ENCODE results near the gene KCNE1.
"Not testable (repeated sequence)": the region's sequence is repeated elsewhere in the genome, so short reads cannot be mapped to it uniquely, and the experiment has no call there.

KCNE1 gene

DNA sequence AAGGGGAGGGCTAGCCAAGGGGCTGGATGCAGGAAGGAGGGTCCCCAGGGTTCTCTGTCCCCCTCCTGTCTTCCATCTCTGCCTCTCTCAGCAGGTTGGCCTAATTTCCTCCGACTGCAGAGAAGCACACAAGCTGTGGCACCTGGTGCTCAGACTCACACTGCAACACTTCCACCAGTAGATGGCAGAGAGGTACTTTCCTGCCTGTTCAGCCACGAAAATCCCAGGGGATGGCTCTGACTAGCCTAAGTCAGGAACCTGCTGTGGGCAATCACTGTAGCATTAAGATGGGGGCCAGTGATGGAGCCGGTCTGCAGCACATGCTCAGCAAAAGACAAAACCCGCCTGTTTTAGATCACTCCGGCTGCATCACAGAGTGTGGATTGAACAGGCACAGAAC, 82.3 kb downstream of the KCNE1 start:
- H3K36me3 ChIP-seq (ENCODE audit: control insufficient read depth, insufficient read depth, low read length); H4K8ac ChIP-seq (ENCODE audit: low read depth, low read length); H3K9ac ChIP-seq (ENCODE audit: low read length); H3K4me3 ChIP-seq (ENCODE audit: low read length); H3K27me3 ChIP-seq (ENCODE audit: insufficient read depth, low read length, poor library complexity); H4K5ac ChIP-seq (ENCODE audit: low read length); H3K23ac ChIP-seq (ENCODE audit: low read length); H2BK5ac ChIP-seq (ENCODE audit: low read length); H3K18ac ChIP-seq (ENCODE audit: low read length); H3K27ac ChIP-seq (ENCODE audit: low read depth, low read length); H2BK120ac ChIP-seq (ENCODE audit: low read depth, low read length); H3K79me1 ChIP-seq (ENCODE audit: low read length); H3K4ac ChIP-seq (ENCODE audit: low read depth, low read length); H3K79me2 ChIP-seq (ENCODE audit: control insufficient read depth, insufficient read depth, low read length); DNase-seq; H3K4me2 ChIP-seq (ENCODE audit: low read length); H3K4me1 ChIP-seq (ENCODE audit: control insufficient read depth, low read depth, low read length); H2AK5ac ChIP-seq (ENCODE audit: low read length); H2BK15ac ChIP-seq (replicated peaks; ENCODE audit: low read depth); H3K56ac ChIP-seq (ENCODE audit: low read length): not testable (repeated sequence)
- WGBS (ENCODE audit: extremely low coverage, insufficient coverage, low lambda C conversion rate) = no CpG with 5 or more reads among the region's 5 CpGs

DNA sequence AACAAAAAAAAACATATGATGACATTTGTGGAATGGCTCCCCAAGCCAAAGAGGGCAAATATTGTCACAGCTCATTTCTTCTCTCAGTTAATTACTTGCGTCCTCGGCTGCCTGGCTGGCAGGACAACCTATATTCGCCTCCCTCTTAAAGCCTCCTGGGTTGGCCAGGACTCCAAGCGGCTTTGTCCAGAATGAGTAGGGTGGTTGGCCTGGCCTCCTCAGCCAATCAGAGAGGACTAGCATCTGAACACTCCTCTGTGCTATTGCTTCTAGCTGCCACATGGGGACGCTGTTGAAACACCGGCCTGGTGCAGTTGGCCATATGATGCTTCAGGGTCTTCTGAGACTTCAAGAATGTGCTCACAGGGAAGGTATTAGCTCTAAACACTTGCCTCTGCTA, 83.6 kb downstream of the KCNE1 start:
- WGBS (ENCODE audit: extremely low coverage, insufficient coverage, low lambda C conversion rate) = no CpG with 5 or more reads among the region's 6 CpGs

DNA sequence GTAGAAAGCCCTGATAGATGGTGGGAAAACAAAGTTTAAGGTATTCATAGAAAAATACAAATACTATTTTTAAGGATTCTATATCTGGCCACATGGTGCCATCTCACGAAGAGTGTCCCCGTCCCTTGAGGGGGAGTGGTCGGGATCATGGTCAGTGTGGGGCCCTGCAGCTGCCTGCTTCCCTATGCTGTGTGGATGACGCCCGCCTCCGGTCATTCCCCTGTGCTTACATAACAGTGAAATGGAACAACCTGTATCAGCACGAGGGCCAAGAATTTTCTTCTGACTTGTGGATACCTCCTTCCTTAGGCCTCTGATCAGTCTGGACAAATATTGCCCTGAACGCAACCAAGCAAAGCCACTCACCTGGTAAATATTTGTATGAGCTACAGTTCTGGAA, 84.7 kb downstream of the KCNE1 start:
- H3K36me3 ChIP-seq (ENCODE audit: control insufficient read depth, insufficient read depth, low read length); H4K5ac ChIP-seq (ENCODE audit: low read length); H2AK5ac ChIP-seq (ENCODE audit: low read length); H3K4me1 ChIP-seq (ENCODE audit: control insufficient read depth, low read depth, low read length); H3K4me3 ChIP-seq (ENCODE audit: low read length); H3K23ac ChIP-seq (ENCODE audit: low read length); H3K79me2 ChIP-seq (ENCODE audit: control insufficient read depth, insufficient read depth, low read length); H3K79me1 ChIP-seq (ENCODE audit: low read length); H2BK15ac ChIP-seq (replicated peaks; ENCODE audit: low read depth); H3K9ac ChIP-seq (ENCODE audit: low read length); H2BK120ac ChIP-seq (ENCODE audit: low read depth, low read length); H3K56ac ChIP-seq (ENCODE audit: low read length); H3K18ac ChIP-seq (ENCODE audit: low read length); H3K4me2 ChIP-seq (ENCODE audit: low read length); H3K27me3 ChIP-seq (ENCODE audit: insufficient read depth, low read length, poor library complexity); H3K27ac ChIP-seq (ENCODE audit: low read depth, low read length); DNase-seq; H2BK5ac ChIP-seq (ENCODE audit: low read length); H3K4ac ChIP-seq (ENCODE audit: low read depth, low read length); H4K8ac ChIP-seq (ENCODE audit: low read depth, low read length): not testable (repeated sequence)
- no CpG with 5 or more reads among the region's 8 CpGs for WGBS (ENCODE audit: extremely low coverage, insufficient coverage, low lambda C conversion rate)

More for the DNA sequence above, 83.6 kb downstream of the KCNE1 start:
- H2BK5ac ChIP-seq (ENCODE audit: low read length); H2AK5ac ChIP-seq (ENCODE audit: low read length); H2BK120ac ChIP-seq (ENCODE audit: low read depth, low read length); H3K23ac ChIP-seq (ENCODE audit: low read length); H2BK15ac ChIP-seq (replicated peaks; ENCODE audit: low read depth); H3K56ac ChIP-seq (ENCODE audit: low read length); H4K5ac ChIP-seq (ENCODE audit: low read length); H3K4ac ChIP-seq (ENCODE audit: low read depth, low read length); H3K4me3 ChIP-seq (ENCODE audit: low read length); H3K27me3 ChIP-seq (ENCODE audit: insufficient read depth, low read length, poor library complexity); H3K79me2 ChIP-seq (ENCODE audit: control insufficient read depth, insufficient read depth, low read length); H4K8ac ChIP-seq (ENCODE audit: low read depth, low read length); H3K4me2 ChIP-seq (ENCODE audit: low read length); H3K9ac ChIP-seq (ENCODE audit: low read length); DNase-seq; H3K4me1 ChIP-seq (ENCODE audit: control insufficient read depth, low read depth, low read length); H3K79me1 ChIP-seq (ENCODE audit: low read length); H3K27ac ChIP-seq (ENCODE audit: low read depth, low read length); H3K18ac ChIP-seq (ENCODE audit: low read length); H3K36me3 ChIP-seq (ENCODE audit: control insufficient read depth, insufficient read depth, low read length): not testable (repeated sequence)

DNA sequence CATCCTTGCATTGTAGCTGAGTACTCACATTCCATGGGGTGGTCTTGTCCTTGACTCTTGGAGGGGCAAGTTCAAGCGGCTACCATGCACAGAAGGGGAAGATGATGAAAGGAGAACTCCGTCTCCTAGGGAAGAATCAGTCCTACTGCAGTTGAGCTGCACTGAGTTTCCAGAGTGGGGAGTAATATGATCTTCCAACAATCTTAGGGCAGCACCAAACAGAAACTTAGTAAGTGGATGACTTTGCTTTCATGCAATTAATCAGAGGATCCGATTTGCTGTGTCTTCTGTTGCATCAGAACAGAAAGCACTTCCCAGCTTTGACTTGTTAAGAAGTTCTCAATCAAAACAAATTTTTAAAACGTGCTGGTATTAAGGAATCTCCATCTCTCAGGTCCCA, 88.2 kb downstream of the KCNE1 start, which contains the start of gene SMIM34:
TSS of gene SMIM34 (minus strand) at position 147 of the 400 bp plus-strand sequence. CDS start at position 35, 112 bp downstream.
- H3K36me3 ChIP-seq (ENCODE audit: control insufficient read depth, insufficient read depth, low read length); DNase-seq; H2BK120ac ChIP-seq (ENCODE audit: low read depth, low read length): not testable (repeated sequence)

DNA sequence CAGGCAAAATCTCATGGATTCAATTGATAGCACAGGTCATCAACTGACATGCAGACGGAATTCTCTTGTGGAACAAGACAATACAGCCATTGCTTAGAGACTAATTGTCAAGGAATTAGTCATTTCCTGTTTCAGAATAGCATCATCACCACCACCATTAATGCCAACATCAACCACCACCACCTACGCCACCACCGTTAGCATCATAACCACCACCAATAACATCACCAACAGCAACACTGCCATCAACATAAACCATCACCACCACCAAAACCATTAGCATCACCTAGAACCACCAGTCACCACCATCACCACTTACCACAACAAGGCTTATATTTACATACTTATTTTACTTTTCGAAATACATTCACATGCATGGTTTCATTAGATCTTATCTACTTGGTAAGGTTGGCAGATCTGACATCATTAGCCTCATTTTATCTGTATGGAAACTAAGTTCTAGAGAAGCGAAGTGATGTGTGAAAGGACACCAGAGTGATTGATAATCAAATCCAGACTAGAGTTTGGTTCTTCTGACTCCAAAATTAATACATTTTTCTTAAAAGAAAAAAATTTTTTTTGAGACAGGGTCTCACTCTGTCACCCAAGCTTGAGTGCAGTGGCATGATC, 94.4 kb downstream of the KCNE1 start:
- not testable (repeated sequence) for H3K4ac ChIP-seq (ENCODE audit: low read depth, low read length); H3K18ac ChIP-seq (ENCODE audit: low read length); H3K27me3 ChIP-seq (ENCODE audit: insufficient read depth, low read length, poor library complexity); H3K36me3 ChIP-seq (ENCODE audit: control insufficient read depth, insufficient read depth, low read length); H2BK15ac ChIP-seq (replicated peaks; ENCODE audit: low read depth); H3K9ac ChIP-seq (ENCODE audit: low read length); H3K79me2 ChIP-seq (ENCODE audit: control insufficient read depth, insufficient read depth, low read length); H3K27ac ChIP-seq (ENCODE audit: low read depth, low read length); H2AK5ac ChIP-seq (ENCODE audit: low read length); DNase-seq; H4K5ac ChIP-seq (ENCODE audit: low read length); H3K4me1 ChIP-seq (ENCODE audit: control insufficient read depth, low read depth, low read length); H2BK5ac ChIP-seq (ENCODE audit: low read length); H3K4me3 ChIP-seq (ENCODE audit: low read length); H3K4me2 ChIP-seq (ENCODE audit: low read length); H3K79me1 ChIP-seq (ENCODE audit: low read length); H3K56ac ChIP-seq (ENCODE audit: low read length); H4K8ac ChIP-seq (ENCODE audit: low read depth, low read length); H3K23ac ChIP-seq (ENCODE audit: low read length); H2BK120ac ChIP-seq (ENCODE audit: low read depth, low read length)
- no CpG with 5 or more reads among the region's 5 CpGs for WGBS (ENCODE audit: extremely low coverage, insufficient coverage, low lambda C conversion rate)

More for the DNA sequence above, 88.2 kb downstream of the KCNE1 start, which contains the start of gene SMIM34:
- H2BK5ac ChIP-seq (ENCODE audit: low read length); H4K5ac ChIP-seq (ENCODE audit: low read length); H4K8ac ChIP-seq (ENCODE audit: low read depth, low read length); H3K9ac ChIP-seq (ENCODE audit: low read length); H3K4ac ChIP-seq (ENCODE audit: low read depth, low read length); H3K4me1 ChIP-seq (ENCODE audit: control insufficient read depth, low read depth, low read length); H3K4me3 ChIP-seq (ENCODE audit: low read length); H3K18ac ChIP-seq (ENCODE audit: low read length); H2AK5ac ChIP-seq (ENCODE audit: low read length); H3K23ac ChIP-seq (ENCODE audit: low read length); H3K56ac ChIP-seq (ENCODE audit: low read length); H3K4me2 ChIP-seq (ENCODE audit: low read length); H3K27ac ChIP-seq (ENCODE audit: low read depth, low read length); H3K79me1 ChIP-seq (ENCODE audit: low read length); H3K27me3 ChIP-seq (ENCODE audit: insufficient read depth, low read length, poor library complexity); H3K79me2 ChIP-seq (ENCODE audit: control insufficient read depth, insufficient read depth, low read length); H2BK15ac ChIP-seq (replicated peaks; ENCODE audit: low read depth): not testable (repeated sequence)
- WGBS (ENCODE audit: extremely low coverage, insufficient coverage, low lambda C conversion rate) = no CpG with 5 or more reads among the region's 4 CpGs

DNA sequence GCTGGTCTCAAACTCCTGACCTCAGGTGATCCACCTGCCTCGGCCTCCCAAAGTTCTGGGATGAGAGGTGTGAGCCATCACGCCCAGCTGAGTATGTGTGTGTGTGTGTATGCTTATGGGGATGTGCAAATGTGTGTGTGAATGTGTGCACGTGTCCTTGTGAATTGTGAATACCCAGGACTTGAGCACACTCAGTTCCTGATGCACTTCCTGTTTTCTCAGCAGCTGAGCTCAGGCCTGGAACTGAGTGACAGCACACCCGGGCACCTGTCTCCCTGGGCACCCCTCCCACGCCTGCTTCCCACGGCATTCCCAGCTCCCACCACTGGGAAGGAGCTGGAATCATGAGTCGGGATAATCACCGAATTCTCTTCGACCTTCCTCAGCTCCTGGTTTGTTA, 104.7 kb downstream of the KCNE1 start:
- not testable (repeated sequence) for DNase-seq; H2BK15ac ChIP-seq (replicated peaks; ENCODE audit: low read depth); H4K5ac ChIP-seq (ENCODE audit: low read length); H3K4me1 ChIP-seq (ENCODE audit: control insufficient read depth, low read depth, low read length); H2AK5ac ChIP-seq (ENCODE audit: low read length); H3K79me2 ChIP-seq (ENCODE audit: control insufficient read depth, insufficient read depth, low read length); H3K27me3 ChIP-seq (ENCODE audit: insufficient read depth, low read length, poor library complexity); H3K9ac ChIP-seq (ENCODE audit: low read length); H3K56ac ChIP-seq (ENCODE audit: low read length); H3K36me3 ChIP-seq (ENCODE audit: control insufficient read depth, insufficient read depth, low read length); H3K23ac ChIP-seq (ENCODE audit: low read length); H3K79me1 ChIP-seq (ENCODE audit: low read length); H3K4me3 ChIP-seq (ENCODE audit: low read length); H3K18ac ChIP-seq (ENCODE audit: low read length); H2BK5ac ChIP-seq (ENCODE audit: low read length); H3K4me2 ChIP-seq (ENCODE audit: low read length); H4K8ac ChIP-seq (ENCODE audit: low read depth, low read length); H2BK120ac ChIP-seq (ENCODE audit: low read depth, low read length); H3K27ac ChIP-seq (ENCODE audit: low read depth, low read length); H3K4ac ChIP-seq (ENCODE audit: low read depth, low read length)
- WGBS (ENCODE audit: extremely low coverage, insufficient coverage, low lambda C conversion rate) = no CpG with 5 or more reads among the region's 9 CpGs

All from mesendoderm (in vitro differentiated cells).